HepG2 (cell line): ENCODE data around the gene DENND4A. TPM values are rescaled to one million over a fixed set of nuclear protein-coding genes. Genes with fewer than 3 reads are reported as not detected.

Source experiments
- ATF4 ChIP-seq, 2 experiments: fragments of 450-650 bp in 1 of 2; sonication (generic) in 1 of 2; formaldehyde crosslinking; IDR thresholded peaks; 2 replicates each; pipeline versions ENCODE4 v1.5.0 to v1.8.0; 2020 to 2022; ENCODE audit warnings: mild to moderate bottlenecking in 1 of 2, missing genetic modification reagents in 1 of 2
- DMTF1 ChIP-seq: sonication (generic); formaldehyde crosslinking; IDR thresholded peaks from 2 replicates; pipeline ENCODE4 v1.4.0; 2020; ENCODE audit warnings: mild to moderate bottlenecking, missing genetic modification reagents
- FOXP1 ChIP-seq, 2 experiments: fragments of 450-650 bp in 1 of 2; IDR thresholded peaks; 2 replicates each; pipeline ENCODE4 v1.6.1; 2017 to 2018; ENCODE audit warnings: antibody characterized with exemption in 1 of 2
- GMEB2 ChIP-seq: IDR thresholded peaks from 2 replicates; pipeline ENCODE4 v1.6.1; 2016; ENCODE audit warnings: missing biosample characterization, missing genetic modification reagents, low read depth
- IRF2 ChIP-seq: IDR thresholded peaks from 2 replicates; pipeline ENCODE4 v1.6.1; 2018; ENCODE audit warnings: missing genetic modification reagents, missing compliant biosample characterization
- KAT8 ChIP-seq: IDR thresholded peaks from 2 replicates; pipeline ENCODE4 v1.6.1; 2016; ENCODE audit warnings: missing genetic modification reagents, missing compliant biosample characterization
- MEF2D ChIP-seq: sonication (generic); formaldehyde crosslinking; IDR thresholded peaks from 2 replicates; pipeline ENCODE4 v1.5.1; 2020; ENCODE audit warnings: mild to moderate bottlenecking, missing genetic modification reagents
- RFX3 ChIP-seq: IDR thresholded peaks from 2 replicates; pipeline ENCODE4 v1.6.1; 2016; ENCODE audit warnings: missing biosample characterization, missing genetic modification reagents
- SUZ12 ChIP-seq: fragments of 150-350 bp; IDR thresholded peaks from 2 replicates; pipeline ENCODE4 v1.6.1; 2014; ENCODE audit warnings: low read depth, low read length
- ZBTB10 ChIP-seq: sonication (generic); formaldehyde crosslinking; IDR thresholded peaks from 2 replicates; pipeline ENCODE4 v1.4.0; 2020; ENCODE audit warnings: missing genetic modification reagents, borderline replicate concordance
- ZBTB7A ChIP-seq: sonication (generic); formaldehyde crosslinking; IDR thresholded peaks from 2 replicates; pipeline ENCODE4 v1.8.0; 2022; ENCODE audit warnings: mild to moderate bottlenecking, missing genetic modification reagents
- ZKSCAN8 ChIP-seq: IDR thresholded peaks from 2 replicates; pipeline ENCODE4 v1.6.1; 2016; ENCODE audit warnings: borderline replicate concordance, missing genetic modification reagents, missing compliant biosample characterization
- ZMYM3 ChIP-seq: sonication (generic); formaldehyde crosslinking; IDR thresholded peaks from 2 replicates; pipeline ENCODE4 v1.5.1; 2020; ENCODE audit warnings: mild to moderate bottlenecking, missing genetic modification reagents
- ZNF160 ChIP-seq: sonication (generic); formaldehyde crosslinking; IDR thresholded peaks from 2 replicates; pipeline ENCODE4 v1.8.0; 2022; ENCODE audit warnings: mild to moderate bottlenecking, inconsistent platforms, missing genetic modification reagents
- ZNF333 ChIP-seq: sonication (generic); formaldehyde crosslinking; IDR thresholded peaks from 2 replicates; pipeline ENCODE4 v1.4.0; 2020; ENCODE audit warnings: mild to moderate bottlenecking, missing genetic modification reagents, borderline replicate concordance
- ZNF446 ChIP-seq: sonication (generic); formaldehyde crosslinking; IDR thresholded peaks from 2 replicates; pipeline ENCODE4 v1.5.0; 2020; ENCODE audit warnings: mild to moderate bottlenecking, missing genetic modification reagents
- ZNF639 ChIP-seq: conservative IDR thresholded peaks from 2 replicates; pipeline ENCODE4 v1.6.1; 2018; ENCODE audit warnings: missing genetic modification reagents
- ZNF749 ChIP-seq: sonication (generic); formaldehyde crosslinking; IDR thresholded peaks from 2 replicates; pipeline ENCODE4 v1.8.0; 2022; ENCODE audit warnings: mild to moderate bottlenecking, missing genetic modification reagents, moderate library complexity, borderline replicate concordance
- polyA plus RNA-seq, 8 experiments: library from polyadenylated mRNA; depleted of rRNA in 3 of 8; stranded (reverse) in 7 of 8; unstranded in 1 of 8; fragments of >200 nt; fragmentation: Illumina TruSeq in 4 of 8; extraction: Trizol in 4 of 8; gene quantifications; 2 replicates each; pipeline versions ENCODE4 v1.2.1 to v1.2.3, GENCODE V29; 2011 to 2016; ENCODE audit warnings: low read depth in 4 of 8, missing spikeins in 1 of 8, mixed read lengths in 1 of 8; ENCODE audit not compliant: insufficient read depth in 1 of 8
- total RNA-seq, 5 experiments: library from RNA; depleted of rRNA; stranded (reverse); fragments of >200 nt; fragmentation: Illumina TruSeq; extraction: Trizol; gene quantifications; 2 replicates each; pipeline ENCODE4 v1.2.3, GENCODE V29; 2016; ENCODE audit warnings: low read depth in 1 of 5

Gene DENND4A
- total and polyA plus RNA-seq, 2 of the 13 experiments (the other 11 are each of a cell fraction or from before 2014, with no cell fraction given) = 13.2 to 18.6 TPM

GRCh38 chr15:65610871-65611718 lies 181.0 kb downstream of the DENND4A start, which contains the start of gene INTS14 (continued):
- TF ChIP-seq ZNF160 (CRISPR knock-in tag) = peak; percentile 39; the same call in 1 of the 2 replicates
- peak; percentile 87; the same call in 1 of the 2 replicates for TF ChIP-seq ZKSCAN8 (CRISPR knock-in tag)
- peak in 1 of 2 experiments; percentile 63; a peak in 2 of 4 replicates for TF ChIP-seq ATF4 (CRISPR knock-in tag; IDR thresholded peaks at IDR 0.05)
- TF ChIP-seq ZMYM3 (CRISPR knock-in tag) = peak; percentile 89
- TF ChIP-seq ZNF446 (CRISPR knock-in tag) = peak; percentile 26; the same call in 1 of the 2 replicates
- TF ChIP-seq GMEB2 (CRISPR knock-in tag) = 0 out of 2 replicates have a peak, but pooled peaks have one; percentile 55
- TF ChIP-seq RFX3 (CRISPR knock-in tag) = peak; percentile 24; the same call in 1 of the 2 replicates
- TF ChIP-seq ZBTB7A (CRISPR knock-in tag) = peak; percentile 49; the same call in 1 of the 2 replicates
- peak; percentile 95 for TF ChIP-seq ZNF749 (CRISPR knock-in tag)
- peak; percentile 91 for TF ChIP-seq ZNF333 (CRISPR knock-in tag)
- peak; percentile 91 for TF ChIP-seq ZBTB10 (CRISPR knock-in tag)
- TF ChIP-seq KAT8 (CRISPR knock-in tag) = peak; percentile 99
- no peak for TF ChIP-seq FOXP1 (IDR thresholded peaks at IDR 0.05)
- TF ChIP-seq FOXP1 (CRISPR knock-in tag; IDR thresholded peaks at IDR 0.05) = peak; percentile 67
- TF ChIP-seq SUZ12 = no peak
- no peak for TF ChIP-seq DMTF1 (CRISPR knock-in tag)
- TF ChIP-seq IRF2 (CRISPR knock-in tag) = peak; percentile 98
- peak; percentile 73 for TF ChIP-seq MEF2D (CRISPR knock-in tag)
- peak; percentile 93 for TF ChIP-seq ZNF639 (CRISPR knock-in tag)
